ENCODE data around the gene TEKT4. TPM values are rescaled to one million over a fixed set of nuclear protein-coding genes. Genes with fewer than 3 reads are reported as not detected.

TEKT4 gene
- total RNA-seq, 2 donors from 2014 or later: not detected

GRCh38 chr2:94869131-94869530, 2.1 kb upstream of the TEKT4 start:
- no peak for TF ChIP-seq CTCF (IDR thresholded peaks at IDR 0.05)
- no peaks in the 10 kb centered on the region for H3K9me3 ChIP-seq
- no peak for DNase-seq

GRCh38 chr2:94869552-94870439, 1.4 kb upstream of the TEKT4 start:
- H3K27ac ChIP-seq: no peak overlapping the region
- H3K4me3 ChIP-seq: no peak overlapping the region
- no peak for DNase-seq
- no peak overlapping the region for H3K9ac ChIP-seq (ENCODE audit: low read depth in 2 of 2, low read length in 2 of 2)
- H3K27me3 ChIP-seq: peaks cover 6% of the 10 kb centered on the region
- no peaks in the 10 kb centered on the region for H3K36me3 ChIP-seq
- intact Hi-C loops (cut with DNase I): no loop called here
- TF ChIP-seq CTCF (IDR thresholded peaks at IDR 0.05): no peak
- H3K9me3 ChIP-seq: no peaks in the 10 kb centered on the region
- no peaks in the 10 kb centered on the region for H3K4me1 ChIP-seq

More at GRCh38 chr2:94869131-94869530, 2.1 kb upstream of the TEKT4 start:
- H3K4me1 ChIP-seq: no peaks in the 10 kb centered on the region
- H3K36me3 ChIP-seq: no peaks in the 10 kb centered on the region
- peaks cover 6% of the 10 kb centered on the region for H3K27me3 ChIP-seq
- H3K4me3 ChIP-seq: no peak overlapping the region
- no peak overlapping the region for H3K27ac ChIP-seq
- no peak overlapping the region for H3K9ac ChIP-seq (ENCODE audit: low read depth in 2 of 2, low read length in 2 of 2)
- intact Hi-C loops (cut with DNase I): no loop called here

GRCh38 chr2:94870440-94871225, 597 bp upstream of the TEKT4 start:
- Histone ChIP-seq H3K9me3 (no peaks in the 10 kb centered on the region), H3K4me3 (no peak overlapping the region), H3K27me3 (peaks cover 6% of the 10 kb centered on the region), H3K4me1 (no peaks in the 10 kb centered on the region), H3K36me3 (no peaks in the 10 kb centered on the region), H3K9ac (ENCODE audit: low read depth in 2 of 2, low read length in 2 of 2) (no peak overlapping the region), H3K27ac (no peak overlapping the region)
- DNase-seq: no peak
- TF ChIP-seq CTCF (IDR thresholded peaks at IDR 0.05): peak; percentile 33
- intact Hi-C loops (cut with DNase I): no loop called here

GRCh38 chr2:94872088-94872618, 923 bp downstream of the TEKT4 start:
- Histone ChIP-seq H3K4me1 (no peaks in the 10 kb centered on the region), H3K36me3 (no peaks in the 10 kb centered on the region), H3K4me3 (no peak overlapping the region), H3K9ac (ENCODE audit: low read depth in 2 of 2, low read length in 2 of 2) (no peak overlapping the region), H3K27ac (no peak overlapping the region), H3K9me3 (no peaks in the 10 kb centered on the region), H3K27me3 (peaks cover 6% of the 10 kb centered on the region)
- TF ChIP-seq CTCF (IDR thresholded peaks at IDR 0.05): no peak
- intact Hi-C loops (cut with DNase I): no loop called here
- DNase-seq: no peak

GRCh38 chr2:94872676-94873361, 1.6 kb downstream of the TEKT4 start:
- Histone ChIP-seq H3K27ac (no peak overlapping the region), H3K36me3 (no peaks in the 10 kb centered on the region), H3K27me3 (peaks cover 6% of the 10 kb centered on the region), H3K9me3 (no peaks in the 10 kb centered on the region), H3K4me3 (no peak overlapping the region), H3K9ac (ENCODE audit: low read depth in 2 of 2, low read length in 2 of 2) (no peak overlapping the region), H3K4me1 (no peaks in the 10 kb centered on the region)
- intact Hi-C loops (cut with DNase I): no loop called here
- DNase-seq: no peak
- no peak for TF ChIP-seq CTCF (IDR thresholded peaks at IDR 0.05)

Data from colonic mucosa (tissue), 4 donors.